HL-60/S4 (cell line): ENCODE measurements around the gene PAM16.

Experiments
- in situ Hi-C: fragments of 300-500 bp; cut with MboI; formaldehyde crosslinking; loops from 2 replicates; pipeline ENCODE4 v1.14.3; 2022; ENCODE audit warnings: low sequenced_read_pairs

Gene PAM16

GRCh38 chr16:4383591-4384444, 32.7 kb upstream of the PAM16 start:
- in situ Hi-C loops, result no loop called here

- in situ Hi-C loops, result no loop called here
Measured at GRCh38 chr16:4382795-4383357, 31.8 kb upstream of the PAM16 start.

GRCh38 chr16:4381935-4382794, 31.0 kb upstream of the PAM16 start:
- in situ Hi-C loops, result no loop called here

GRCh38 chr16:4381072-4381934, 30.2 kb upstream of the PAM16 start:
- in situ Hi-C loops, result no loop called here

- in situ Hi-C loops, result no loop called here
Measured at GRCh38 chr16:4380119-4381063, 29.3 kb upstream of the PAM16 start.

GRCh38 chr16:4378999-4379690, 28.0 kb upstream of the PAM16 start:
- in situ Hi-C loops, result no loop called here

GRCh38 chr16:4378161-4378666, 27.1 kb upstream of the PAM16 start:
- in situ Hi-C loops, result no loop called here

GRCh38 chr16:4377573-4378154, 26.5 kb upstream of the PAM16 start:
- in situ Hi-C loops, result no loop called here

- in situ Hi-C loops, result no loop called here
Measured at GRCh38 chr16:4376893-4377572, 25.9 kb upstream of the PAM16 start.

- in situ Hi-C loops, result no loop called here
Measured at GRCh38 chr16:4376126-4376892, 25.2 kb upstream of the PAM16 start.

GRCh38 chr16:4375717-4376116, 24.6 kb upstream of the PAM16 start:
- in situ Hi-C loops, result no loop called here

- in situ Hi-C loops, result no loop called here
Measured at GRCh38 chr16:4373909-4374742, 23.0 kb upstream of the PAM16 start.

GRCh38 chr16:4373356-4373908, 22.3 kb upstream of the PAM16 start:
- in situ Hi-C loops, result no loop called here

GRCh38 chr16:4372578-4373355, 21.6 kb upstream of the PAM16 start:
- in situ Hi-C loops, result no loop called here

- in situ Hi-C loops, result no loop called here
Measured at GRCh38 chr16:4372001-4372577, 21.0 kb upstream of the PAM16 start.
